SJSA1 (cell line): ENCODE measurements around the gene ARHGEF12. TPM values are rescaled to one million over a fixed set of nuclear protein-coding genes. Genes with fewer than 3 reads are reported as not detected.
A peak's percentile ranks its signal among the peaks of the same experiment; 100 is the strongest.

Experiments used
- DNase-seq, 2 experiments: peaks; one replicate each; pipeline ENCODE4 v3.0.0-alpha.2; 2015 to 2020; ENCODE audit warnings: low spot score in 2 of 2, low read depth in 1 of 2
- H3K27ac ChIP-seq: fragments of 250-450 bp; sonication (Bioruptor Pico); 2 replicates; pipeline ENCODE4 v1.5.1; 2020; ENCODE audit warnings: mild to moderate bottlenecking, moderate library complexity
- H3K27me3 ChIP-seq: fragments of 250-450 bp; sonication (Bioruptor Pico); replicated peaks from 2 replicates; pipeline ENCODE4 v1.5.1; 2020; ENCODE audit warnings: mild to moderate bottlenecking, moderate library complexity
- H3K36me3 ChIP-seq: fragments of 250-450 bp; sonication (Bioruptor Pico); 2 replicates; pipeline ENCODE4 v1.5.1; 2020; ENCODE audit warnings: mild to moderate bottlenecking
- H3K4me1 ChIP-seq: fragments of 250-450 bp; sonication (Bioruptor Pico); replicated peaks from 2 replicates; pipeline ENCODE4 v1.6.1; 2021; ENCODE audit warnings: mild to moderate bottlenecking
- H3K4me3 ChIP-seq: fragments of 250-450 bp; sonication (Bioruptor Pico); 2 replicates; pipeline ENCODE4 v1.5.1; 2020; ENCODE audit warnings: mild to moderate bottlenecking
- H3K9me3 ChIP-seq: fragments of 250-450 bp; sonication (Bioruptor Pico); replicated peaks from 2 replicates; pipeline ENCODE4 v1.5.1; 2020; ENCODE audit warnings: mild to moderate bottlenecking
- total RNA-seq: library from RNA; depleted of rRNA; stranded (reverse); fragments of >200 nt; shearing (Covaris generic); gene quantifications from 2 replicates; pipeline ENCODE4 v1.2.3, GENCODE V29; 2014

ARHGEF12 gene
- total RNA-seq, 1 experiment from 2014 or later, result 36.9 TPM

GRCh38 chr11:120330045-120330444 lies 6.2 kb upstream of the ARHGEF12 start:
- DNase-seq, result no peak
- no peak overlapping the region for H3K4me3 ChIP-seq
- no peaks in the 10 kb centered on the region for H3K9me3 ChIP-seq
- H3K27me3 ChIP-seq, result no peaks in the 10 kb centered on the region
- peaks cover 48% of the 10 kb centered on the region for H3K4me1 ChIP-seq
- H3K27ac ChIP-seq, result peak overlapping the region; percentile 57; the same call in 1 of the 2 replicates
- peaks cover 10% of the 10 kb centered on the region for H3K36me3 ChIP-seq

DNA sequence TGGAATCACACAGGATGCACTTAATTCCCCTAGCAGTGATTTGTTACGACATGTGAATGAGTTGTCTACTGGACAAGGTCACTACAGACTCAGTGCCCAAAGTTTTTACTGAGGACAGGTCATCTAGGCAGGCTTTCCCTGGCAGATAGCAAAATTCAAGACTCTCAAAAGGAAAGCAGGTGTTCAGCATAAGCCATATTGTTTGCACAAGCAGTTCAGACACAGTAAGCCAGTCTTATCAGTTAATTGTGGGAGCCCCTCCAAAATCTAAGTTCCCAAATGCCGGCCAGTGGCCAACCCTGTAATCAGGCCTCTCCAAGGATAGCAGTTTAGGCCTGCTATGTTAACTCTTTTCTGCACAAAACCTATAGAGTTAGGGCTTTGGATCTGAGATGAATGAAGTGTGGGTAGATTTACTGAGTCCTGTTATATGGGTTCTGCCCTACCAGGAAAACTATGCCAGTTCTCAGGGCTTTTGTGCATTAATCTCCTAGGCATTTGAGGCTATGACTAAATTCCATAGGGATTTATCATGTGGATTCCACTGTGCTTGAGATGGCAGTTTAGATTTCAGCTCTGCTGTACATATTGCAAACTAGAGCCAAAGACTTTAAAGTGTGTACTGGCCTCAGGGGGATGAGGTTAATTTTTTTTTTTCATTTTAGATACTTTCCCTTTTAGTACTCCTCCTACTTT lies 4.8 kb upstream of the ARHGEF12 start:
- DNase-seq, result peak in 1 of 2 experiments; percentile 61
- peaks cover 13% of the 10 kb centered on the region for H3K36me3 ChIP-seq
- H3K27ac ChIP-seq, result peak overlapping the region; percentile 90
- no peak overlapping the region for H3K4me3 ChIP-seq
- H3K4me1 ChIP-seq, result peaks cover 44% of the 10 kb centered on the region
- H3K9me3 ChIP-seq, result no peaks in the 10 kb centered on the region
- no peaks in the 10 kb centered on the region for H3K27me3 ChIP-seq

DNA sequence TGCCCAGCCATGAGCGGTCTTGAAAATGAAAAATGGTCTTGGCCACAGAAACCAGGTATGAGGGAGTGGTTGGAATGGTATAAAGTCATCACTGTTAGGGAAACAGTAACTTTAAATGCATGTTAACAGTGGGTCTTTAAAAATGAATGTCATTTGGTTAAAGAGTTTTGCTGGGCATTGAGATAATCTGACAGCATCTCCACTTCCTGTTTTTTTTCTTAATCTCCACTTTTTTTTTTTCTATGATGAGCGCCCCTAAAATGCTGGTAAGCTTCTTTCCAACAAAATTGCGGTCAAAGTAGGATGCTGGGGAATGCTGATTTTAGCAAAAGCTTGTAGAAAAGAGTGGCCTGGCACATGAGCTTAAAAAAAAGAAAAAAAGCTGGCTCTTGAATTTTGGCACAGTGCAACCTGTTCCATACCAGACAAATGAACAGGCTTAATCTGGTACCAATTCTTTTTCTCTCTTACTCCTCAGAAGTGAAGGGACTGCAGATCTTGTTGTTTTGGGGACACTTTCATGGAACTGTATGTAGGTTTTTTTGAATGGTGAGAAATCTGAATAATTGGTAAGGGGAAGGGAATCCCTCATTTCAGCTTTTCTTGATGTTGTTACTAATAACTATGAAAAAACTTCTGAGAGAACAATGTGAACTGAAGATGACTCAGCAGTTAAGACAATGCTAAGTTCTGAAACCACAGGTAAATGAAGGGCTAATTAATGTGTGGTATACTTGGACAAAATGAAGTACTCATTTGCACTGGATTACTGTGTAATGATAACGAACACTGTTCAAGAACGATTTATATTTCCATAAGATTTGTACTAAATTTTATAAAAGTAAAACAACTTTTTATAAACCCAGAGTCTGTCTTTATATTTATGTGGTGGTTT lies 3.1 kb upstream of the ARHGEF12 start:
- Histone ChIP-seq H3K27ac (no peak overlapping the region), H3K36me3 (peaks cover 15% of the 10 kb centered on the region), H3K9me3 (no peaks in the 10 kb centered on the region), H3K4me3 (no peak overlapping the region), H3K27me3 (no peaks in the 10 kb centered on the region), H3K4me1 (peaks cover 40% of the 10 kb centered on the region)
- no peak for DNase-seq

- peaks cover 40% of the 10 kb centered on the region for H3K4me1 ChIP-seq
- no peak for DNase-seq
- no peaks in the 10 kb centered on the region for H3K27me3 ChIP-seq
- H3K4me3 ChIP-seq, result no peak overlapping the region
- H3K36me3 ChIP-seq, result peaks cover 15% of the 10 kb centered on the region
- no peaks in the 10 kb centered on the region for H3K9me3 ChIP-seq
- H3K27ac ChIP-seq, result no peak overlapping the region
Measured at GRCh38 chr11:120333801-120334200, 2.4 kb upstream of the ARHGEF12 start.

- Histone ChIP-seq H3K27me3 (no peaks in the 10 kb centered on the region), H3K4me1 (peaks cover 37% of the 10 kb centered on the region), H3K27ac (no peak overlapping the region), H3K36me3 (peaks cover 15% of the 10 kb centered on the region), H3K4me3 (no peak overlapping the region), H3K9me3 (no peaks in the 10 kb centered on the region)
- no peak for DNase-seq
Measured at GRCh38 chr11:120334332-120334731, 1.9 kb upstream of the ARHGEF12 start.

- peak overlapping the region; percentile 83 for H3K27ac ChIP-seq
- DNase-seq, result peak; percentile 57 to 79
- peak overlapping the region; percentile 95 for H3K4me3 ChIP-seq
- peaks cover 12% of the 10 kb centered on the region for H3K36me3 ChIP-seq
- no peaks in the 10 kb centered on the region for H3K9me3 ChIP-seq
- peaks cover 33% of the 10 kb centered on the region for H3K4me1 ChIP-seq
- no peaks in the 10 kb centered on the region for H3K27me3 ChIP-seq
Measured at GRCh38 chr11:120334894-120335462, 1.2 kb upstream of the ARHGEF12 start.

GRCh38 chr11:120335556-120335907 lies 681 bp upstream of the ARHGEF12 start:
- DNase-seq, result no peak
- Histone ChIP-seq H3K9me3 (no peaks in the 10 kb centered on the region), H3K4me1 (peaks cover 31% of the 10 kb centered on the region), H3K36me3 (peaks cover 7% of the 10 kb centered on the region), H3K27me3 (no peaks in the 10 kb centered on the region), H3K4me3 (peak overlapping the region; percentile 95), H3K27ac (peak overlapping the region; percentile 83)

DNA sequence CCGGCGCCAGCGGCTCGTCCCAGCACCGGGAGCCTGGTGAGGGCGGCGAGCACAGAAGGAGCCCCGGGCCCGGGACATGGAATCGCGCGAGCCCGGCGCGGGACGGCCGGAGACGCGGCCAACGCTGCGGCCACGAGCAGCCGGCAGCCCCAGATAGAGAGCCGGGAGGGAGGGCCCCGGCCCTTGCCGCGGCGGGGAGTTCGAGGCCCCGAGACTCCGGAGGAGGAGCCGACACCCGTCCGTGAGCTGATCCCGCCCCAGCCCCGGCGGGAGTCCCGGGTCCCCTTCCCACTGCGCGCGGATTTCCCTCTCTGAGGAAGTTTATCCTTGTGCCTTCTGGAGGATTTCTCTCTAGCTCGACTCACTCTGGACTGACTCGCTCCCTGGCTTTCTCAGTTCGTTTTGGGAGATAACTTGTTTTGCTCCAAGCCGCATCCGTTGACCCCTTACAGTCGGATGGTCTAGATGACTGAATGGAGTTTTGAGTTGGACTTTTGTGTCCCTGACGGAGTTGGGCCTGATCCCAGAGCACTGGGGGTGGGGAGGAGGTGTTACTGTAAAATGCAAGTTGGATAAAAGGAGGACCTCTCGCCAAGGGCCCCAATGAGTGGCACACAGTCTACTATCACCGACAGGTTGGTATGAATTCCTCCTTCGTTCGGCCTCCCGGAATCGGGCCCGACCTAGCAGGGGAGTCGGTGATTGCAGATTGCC lies 585 bp downstream of the ARHGEF12 start:
- H3K27me3 ChIP-seq, result no peaks in the 10 kb centered on the region
- peak in 1 of 2 experiments; percentile 44 for DNase-seq
- H3K27ac ChIP-seq, result peak overlapping the region; percentile 83
- no peaks in the 10 kb centered on the region for H3K9me3 ChIP-seq
- H3K4me1 ChIP-seq, result peaks cover 24% of the 10 kb centered on the region
- peak overlapping the region; percentile 95 for H3K4me3 ChIP-seq
- peaks cover 5% of the 10 kb centered on the region for H3K36me3 ChIP-seq

- no peaks in the 10 kb centered on the region for H3K27me3 ChIP-seq
- no peaks in the 10 kb centered on the region for H3K9me3 ChIP-seq
- no peak for DNase-seq
- no peak overlapping the region for H3K27ac ChIP-seq
- peaks cover 5% of the 10 kb centered on the region for H3K36me3 ChIP-seq
- H3K4me3 ChIP-seq, result peak overlapping the region; percentile 95
- peaks cover 17% of the 10 kb centered on the region for H3K4me1 ChIP-seq
Measured at GRCh38 chr11:120337355-120338106, 1.3 kb downstream of the ARHGEF12 start.

DNA sequence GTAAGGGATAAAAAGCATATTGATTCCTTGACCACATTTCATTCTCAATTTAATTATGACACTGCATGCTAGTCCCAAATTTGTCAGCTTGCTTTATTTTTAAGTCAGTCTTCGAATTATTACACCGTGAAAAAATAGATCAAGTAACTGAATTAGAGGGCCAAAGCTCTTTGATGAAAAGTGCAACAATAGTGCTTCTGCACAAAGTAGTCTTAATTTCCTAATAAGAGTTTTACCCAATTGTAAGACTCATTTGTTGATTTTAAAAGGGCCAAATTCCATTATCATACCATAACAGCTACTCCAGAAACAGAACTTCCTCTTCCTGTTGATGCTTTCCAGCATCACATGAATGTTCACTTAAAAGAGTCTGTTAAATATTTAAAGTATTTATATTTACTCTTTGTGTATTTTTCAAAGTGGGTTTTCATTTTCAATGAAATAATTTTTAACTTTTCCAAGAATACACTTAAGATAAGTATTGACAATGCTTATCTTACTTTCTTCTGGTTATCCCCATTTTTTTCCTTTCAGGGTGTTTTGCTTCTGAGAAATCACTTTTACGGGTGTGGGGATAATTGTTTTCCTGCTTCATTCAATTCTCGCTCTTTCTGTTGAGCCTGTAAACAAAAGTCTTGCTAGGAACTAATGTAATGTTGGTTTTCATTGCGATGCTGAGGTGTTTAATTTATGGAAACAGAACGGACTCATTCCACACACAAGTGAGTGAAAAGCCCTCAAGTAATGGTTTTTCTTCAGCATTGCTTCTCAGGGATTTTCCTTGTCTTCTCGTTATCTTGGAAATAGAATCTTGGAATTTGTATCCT lies 2.1 kb downstream of the ARHGEF12 start:
- Histone ChIP-seq H3K9me3 (no peaks in the 10 kb centered on the region), H3K27ac (no peak overlapping the region), H3K4me3 (peak overlapping the region; percentile 95), H3K36me3 (peaks cover 5% of the 10 kb centered on the region), H3K4me1 (peaks cover 12% of the 10 kb centered on the region), H3K27me3 (no peaks in the 10 kb centered on the region)
- no peak for DNase-seq

- Histone ChIP-seq H3K4me3 (peak overlapping the region; percentile 9; the same call in 1 of the 2 replicates), H3K4me1 (peaks cover 15% of the 10 kb centered on the region), H3K36me3 (peaks cover 5% of the 10 kb centered on the region), H3K27me3 (no peaks in the 10 kb centered on the region), H3K9me3 (no peaks in the 10 kb centered on the region), H3K27ac (0 out of 2 replicates have a peak overlapping the region, but pooled peaks have one; percentile 9)
- peak in 1 of 2 experiments; percentile 49 for DNase-seq
Measured at GRCh38 chr11:120339394-120339890, 3.2 kb downstream of the ARHGEF12 start.

- Histone ChIP-seq H3K27ac (no peak overlapping the region), H3K36me3 (peaks cover 5% of the 10 kb centered on the region), H3K4me1 (peaks cover 21% of the 10 kb centered on the region), H3K4me3 (no peak overlapping the region), H3K27me3 (no peaks in the 10 kb centered on the region), H3K9me3 (no peaks in the 10 kb centered on the region)
- no peak for DNase-seq
Measured at GRCh38 chr11:120340529-120340928, 4.3 kb downstream of the ARHGEF12 start.
